Astrocyte (in vitro differentiated cells and primary cell): ENCODE results near the gene NCKAP1.

Experiments
- CTCF ChIP-seq: IDR thresholded peaks from 2 replicates; pipeline ENCODE4 v1.5.1; 2011; ENCODE audit warnings: low read depth, mild to moderate bottlenecking, inconsistent platforms, low read length, moderate library complexity; ENCODE audit not compliant: insufficient read depth
- EZH2 ChIP-seq: IDR thresholded peaks from 2 replicates; pipeline ENCODE4 v1.6.1; 2012; ENCODE audit warnings: mild to moderate bottlenecking, low read length, inconsistent platforms; ENCODE audit not compliant: insufficient read depth

GRCh38 chr2:182952741-182953450 lies 85.4 kb downstream of the NCKAP1 start:
- no peak for TF ChIP-seq CTCF
- TF ChIP-seq EZH2 = no peak
